ENCODE results near the gene P2RY8. TPM values are rescaled to one million over a fixed set of nuclear protein-coding genes. Genes with fewer than 3 reads are reported as not detected.

The P2RY8 gene
- total and polyA plus RNA-seq, 10 of the 15 experiments (the other 5 are each of a cell fraction or from before 2014, with no cell fraction given): 2.0 to 64.4 (median 36.5) TPM

GRCh38 chrX:1537031-1537715, at the start of gene P2RY8 (continued):
- TF ChIP-seq, protein P1, sequence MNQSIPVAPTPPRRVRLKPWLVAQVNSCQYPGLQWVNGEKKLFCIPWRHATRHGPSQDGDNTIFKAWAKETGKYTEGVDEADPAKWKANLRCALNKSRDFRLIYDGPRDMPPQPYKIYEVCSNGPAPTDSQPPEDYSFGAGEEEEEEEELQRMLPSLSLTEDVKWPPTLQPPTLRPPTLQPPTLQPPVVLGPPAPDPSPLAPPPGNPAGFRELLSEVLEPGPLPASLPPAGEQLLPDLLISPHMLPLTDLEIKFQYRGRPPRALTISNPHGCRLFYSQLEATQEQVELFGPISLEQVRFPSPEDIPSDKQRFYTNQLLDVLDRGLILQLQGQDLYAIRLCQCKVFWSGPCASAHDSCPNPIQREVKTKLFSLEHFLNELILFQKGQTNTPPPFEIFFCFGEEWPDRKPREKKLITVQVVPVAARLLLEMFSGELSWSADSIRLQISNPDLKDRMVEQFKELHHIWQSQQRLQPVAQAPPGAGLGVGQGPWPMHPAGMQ (IDR thresholded peaks at IDR 0.05; ENCODE audit: borderline replicate concordance): no peak
- TF ChIP-seq EGR1 (IDR thresholded peaks at IDR 0.05; ENCODE audit: borderline replicate concordance in 1 of 2, low read depth in 2 of 2, low read length in 2 of 2) (peak in 1 of 2 experiments; percentile 18; a peak in 1 of 3 replicates), POLR2AphosphoS2 (IDR thresholded peaks at IDR 0.05; ENCODE audit: low read depth, low read length) (peak; percentile 67), YBX1 (IDR thresholded peaks at IDR 0.05) (no peak), BCL11A (IDR thresholded peaks at IDR 0.05; ENCODE audit: low read depth, low read length) (no peak), HCFC1 (IDR thresholded peaks at IDR 0.05; ENCODE audit: low read length) (no peak), DPF2 (IDR thresholded peaks at IDR 0.05) (peak; percentile 46; the same call in 1 of the 2 replicates), EP300 (IDR thresholded peaks at IDR 0.05; ENCODE audit: borderline replicate concordance in 1 of 2, control insufficient read depth in 1 of 2, low read depth in 2 of 2, low read length in 2 of 2) (no peak), FOS (IDR thresholded peaks at IDR 0.05; ENCODE audit: borderline replicate concordance, extremely low read depth, insufficient read length) (no peak), BMI1 (IDR thresholded peaks at IDR 0.05; ENCODE audit: borderline replicate concordance) (no peak)
- TF ChIP-seq, protein P2, sequence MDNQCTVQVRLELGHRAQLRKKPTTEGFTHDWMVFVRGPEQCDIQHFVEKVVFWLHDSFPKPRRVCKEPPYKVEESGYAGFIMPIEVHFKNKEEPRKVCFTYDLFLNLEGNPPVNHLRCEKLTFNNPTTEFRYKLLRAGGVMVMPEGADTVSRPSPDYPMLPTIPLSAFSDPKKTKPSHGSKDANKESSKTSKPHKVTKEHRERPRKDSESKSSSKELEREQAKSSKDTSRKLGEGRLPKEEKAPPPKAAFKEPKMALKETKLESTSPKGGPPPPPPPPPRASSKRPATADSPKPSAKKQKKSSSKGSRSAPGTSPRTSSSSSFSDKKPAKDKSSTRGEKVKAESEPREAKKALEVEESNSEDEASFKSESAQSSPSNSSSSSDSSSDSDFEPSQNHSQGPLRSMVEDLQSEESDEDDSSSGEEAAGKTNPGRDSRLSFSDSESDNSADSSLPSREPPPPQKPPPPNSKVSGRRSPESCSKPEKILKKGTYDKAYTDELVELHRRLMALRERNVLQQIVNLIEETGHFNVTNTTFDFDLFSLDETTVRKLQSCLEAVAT (IDR thresholded peaks at IDR 0.05): no peak; the same call in 1 of the 2 replicates
